Measurements from ENCODE around the gene MAP6.

DNA sequence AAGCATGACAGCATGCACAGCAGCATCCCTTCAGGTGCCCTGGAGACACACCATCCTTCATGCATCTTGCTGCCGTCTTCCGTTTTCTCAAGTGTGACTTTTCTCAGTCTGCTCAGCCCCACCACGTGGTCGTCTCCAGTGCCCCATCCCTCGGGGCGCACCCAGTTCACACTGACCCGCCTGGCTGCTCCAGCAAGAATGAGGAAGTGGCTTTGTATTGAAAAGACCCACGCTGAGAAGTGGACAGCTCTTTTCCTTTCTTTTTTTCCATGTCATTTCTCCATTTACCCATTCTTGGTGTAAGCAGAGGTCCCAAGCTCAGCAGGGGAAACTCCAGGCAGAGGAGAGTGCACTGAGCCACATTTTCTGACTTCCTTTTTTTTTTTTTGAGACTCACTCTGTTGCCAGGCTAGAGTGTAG is 92.3 kb downstream of the MAP6 start:
- TF ChIP-seq, protein P1, sequence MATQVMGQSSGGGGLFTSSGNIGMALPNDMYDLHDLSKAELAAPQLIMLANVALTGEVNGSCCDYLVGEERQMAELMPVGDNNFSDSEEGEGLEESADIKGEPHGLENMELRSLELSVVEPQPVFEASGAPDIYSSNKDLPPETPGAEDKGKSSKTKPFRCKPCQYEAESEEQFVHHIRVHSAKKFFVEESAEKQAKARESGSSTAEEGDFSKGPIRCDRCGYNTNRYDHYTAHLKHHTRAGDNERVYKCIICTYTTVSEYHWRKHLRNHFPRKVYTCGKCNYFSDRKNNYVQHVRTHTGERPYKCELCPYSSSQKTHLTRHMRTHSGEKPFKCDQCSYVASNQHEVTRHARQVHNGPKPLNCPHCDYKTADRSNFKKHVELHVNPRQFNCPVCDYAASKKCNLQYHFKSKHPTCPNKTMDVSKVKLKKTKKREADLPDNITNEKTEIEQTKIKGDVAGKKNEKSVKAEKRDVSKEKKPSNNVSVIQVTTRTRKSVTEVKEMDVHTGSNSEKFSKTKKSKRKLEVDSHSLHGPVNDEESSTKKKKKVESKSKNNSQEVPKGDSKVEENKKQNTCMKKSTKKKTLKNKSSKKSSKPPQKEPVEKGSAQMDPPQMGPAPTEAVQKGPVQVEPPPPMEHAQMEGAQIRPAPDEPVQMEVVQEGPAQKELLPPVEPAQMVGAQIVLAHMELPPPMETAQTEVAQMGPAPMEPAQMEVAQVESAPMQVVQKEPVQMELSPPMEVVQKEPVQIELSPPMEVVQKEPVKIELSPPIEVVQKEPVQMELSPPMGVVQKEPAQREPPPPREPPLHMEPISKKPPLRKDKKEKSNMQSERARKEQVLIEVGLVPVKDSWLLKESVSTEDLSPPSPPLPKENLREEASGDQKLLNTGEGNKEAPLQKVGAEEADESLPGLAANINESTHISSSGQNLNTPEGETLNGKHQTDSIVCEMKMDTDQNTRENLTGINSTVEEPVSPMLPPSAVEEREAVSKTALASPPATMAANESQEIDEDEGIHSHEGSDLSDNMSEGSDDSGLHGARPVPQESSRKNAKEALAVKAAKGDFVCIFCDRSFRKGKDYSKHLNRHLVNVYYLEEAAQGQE (IDR thresholded peaks at IDR 0.05; ENCODE audit: unreplicated experiment) = no peak
- TF ChIP-seq, protein P2, sequence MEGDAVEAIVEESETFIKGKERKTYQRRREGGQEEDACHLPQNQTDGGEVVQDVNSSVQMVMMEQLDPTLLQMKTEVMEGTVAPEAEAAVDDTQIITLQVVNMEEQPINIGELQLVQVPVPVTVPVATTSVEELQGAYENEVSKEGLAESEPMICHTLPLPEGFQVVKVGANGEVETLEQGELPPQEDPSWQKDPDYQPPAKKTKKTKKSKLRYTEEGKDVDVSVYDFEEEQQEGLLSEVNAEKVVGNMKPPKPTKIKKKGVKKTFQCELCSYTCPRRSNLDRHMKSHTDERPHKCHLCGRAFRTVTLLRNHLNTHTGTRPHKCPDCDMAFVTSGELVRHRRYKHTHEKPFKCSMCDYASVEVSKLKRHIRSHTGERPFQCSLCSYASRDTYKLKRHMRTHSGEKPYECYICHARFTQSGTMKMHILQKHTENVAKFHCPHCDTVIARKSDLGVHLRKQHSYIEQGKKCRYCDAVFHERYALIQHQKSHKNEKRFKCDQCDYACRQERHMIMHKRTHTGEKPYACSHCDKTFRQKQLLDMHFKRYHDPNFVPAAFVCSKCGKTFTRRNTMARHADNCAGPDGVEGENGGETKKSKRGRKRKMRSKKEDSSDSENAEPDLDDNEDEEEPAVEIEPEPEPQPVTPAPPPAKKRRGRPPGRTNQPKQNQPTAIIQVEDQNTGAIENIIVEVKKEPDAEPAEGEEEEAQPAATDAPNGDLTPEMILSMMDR (conservative IDR thresholded peaks at IDR 0.05; ENCODE audit: low read depth in 2 of 2) = no peak
- TF ChIP-seq JUNB (IDR thresholded peaks at IDR 0.05; ENCODE audit: unreplicated experiment) = no peak
- TF ChIP-seq POLR2AphosphoS5 (IDR thresholded peaks at IDR 0.05; ENCODE audit: low read depth) = no peak
- no peak for TF ChIP-seq CREB1 (CRISPR knock-in tag; IDR thresholded peaks at IDR 0.05; ENCODE audit: low read depth)
